SK-N-SH treated with all-trans-retinoic acid at 6 μM for 48 hours (cell line): ENCODE data around the gene PPFIA1.

Experiments used
- ISL1 ChIP-seq: fragments of 250-450 bp; sonication (Bioruptor Pico); IDR thresholded peaks from 2 replicates; pipeline ENCODE4 v2.1.2; 2022; ENCODE audit warnings: mild to moderate bottlenecking, moderate library complexity
- PATZ1 ChIP-seq: fragments of 250-450 bp; sonication (Bioruptor Pico); IDR thresholded peaks from 2 replicates; pipeline ENCODE4 v1.8.0; 2020; ENCODE audit warnings: mild to moderate bottlenecking, moderate library complexity, borderline replicate concordance
- PPARA ChIP-seq: fragments of 250-450 bp; sonication (Bioruptor Pico); IDR thresholded peaks from 2 replicates; pipeline ENCODE4 v1.5.0; 2020; ENCODE audit warnings: mild to moderate bottlenecking, borderline replicate concordance
- RARB ChIP-seq: fragments of 250-450 bp; sonication (Bioruptor Pico); IDR thresholded peaks from 2 replicates; pipeline ENCODE4 v1.8.0; 2021; ENCODE audit warnings: mild to moderate bottlenecking, moderate library complexity
- SNAI2 ChIP-seq: fragments of 250-450 bp; sonication (Bioruptor Pico); IDR thresholded peaks from 2 replicates; pipeline ENCODE4 v1.5.0; 2020; ENCODE audit warnings: mild to moderate bottlenecking, moderate library complexity
- ZC3H10 ChIP-seq: fragments of 250-450 bp; sonication (Bioruptor Pico); IDR thresholded peaks from 2 replicates; pipeline ENCODE4 v1.5.1; 2021; ENCODE audit warnings: mild to moderate bottlenecking, moderate library complexity
- ZFP30 ChIP-seq: fragments of 450-650 bp; formaldehyde crosslinking; IDR thresholded peaks from 2 replicates; pipeline ENCODE4 v1.5.0; 2022; ENCODE audit warnings: mild to moderate bottlenecking, moderate library complexity
- ZNF70 ChIP-seq: fragments of 450-650 bp; formaldehyde crosslinking; IDR thresholded peaks from 2 replicates; pipeline ENCODE4 v1.5.0; 2020; ENCODE audit warnings: mild to moderate bottlenecking, moderate library complexity
- TF ChIP-seq, protein P1 (sequence below): fragments of 250-450 bp; sonication (Bioruptor Pico); IDR thresholded peaks from 2 replicates; pipeline ENCODE4 v1.5.1; 2020; ENCODE audit warnings: low read depth, mild to moderate bottlenecking, moderate library complexity
- TF ChIP-seq, protein P2 (sequence below): fragments of 250-450 bp; sonication (Bioruptor Pico); IDR thresholded peaks from 2 replicates; pipeline ENCODE4 v1.8.0; 2021; ENCODE audit warnings: low read depth, mild to moderate bottlenecking, moderate library complexity, borderline replicate concordance

DNA sequence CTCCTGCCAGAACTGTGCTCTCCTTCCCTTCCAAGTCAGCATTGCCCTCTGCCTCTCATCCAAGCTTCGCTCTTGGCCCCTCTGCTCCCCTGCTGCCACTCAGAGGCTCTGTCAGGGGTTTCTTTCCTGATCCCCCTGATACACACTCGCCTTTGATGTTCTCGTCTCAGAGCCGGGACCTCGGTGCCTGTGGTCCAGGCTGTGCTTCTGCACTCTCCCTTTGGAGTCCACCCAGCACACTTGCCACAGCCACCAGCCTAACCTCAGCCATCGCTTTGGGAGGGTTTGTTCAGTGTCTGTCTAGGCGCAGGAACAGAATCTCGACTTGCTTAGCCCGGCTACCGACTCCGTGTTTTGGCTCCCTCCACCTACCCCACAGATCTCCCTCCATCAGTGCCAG lies 29.1 kb downstream of the PPFIA1 start:
- TF ChIP-seq SNAI2 (CRISPR knock-in tag): no peak
- TF ChIP-seq PATZ1 (CRISPR knock-in tag): no peak
- no peak for TF ChIP-seq ZFP30 (CRISPR knock-in tag)
- TF ChIP-seq PPARA (CRISPR knock-in tag): no peak
- TF ChIP-seq, protein P1, sequence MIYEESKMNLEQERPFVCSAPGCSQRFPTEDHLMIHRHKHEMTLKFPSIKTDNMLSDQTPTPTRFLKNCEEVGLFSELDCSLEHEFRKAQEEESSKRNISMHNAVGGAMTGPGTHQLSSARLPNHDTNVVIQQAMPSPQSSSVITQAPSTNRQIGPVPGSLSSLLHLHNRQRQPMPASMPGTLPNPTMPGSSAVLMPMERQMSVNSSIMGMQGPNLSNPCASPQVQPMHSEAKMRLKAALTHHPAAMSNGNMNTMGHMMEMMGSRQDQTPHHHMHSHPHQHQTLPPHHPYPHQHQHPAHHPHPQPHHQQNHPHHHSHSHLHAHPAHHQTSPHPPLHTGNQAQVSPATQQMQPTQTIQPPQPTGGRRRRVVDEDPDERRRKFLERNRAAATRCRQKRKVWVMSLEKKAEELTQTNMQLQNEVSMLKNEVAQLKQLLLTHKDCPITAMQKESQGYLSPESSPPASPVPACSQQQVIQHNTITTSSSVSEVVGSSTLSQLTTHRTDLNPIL (CRISPR knock-in tag): no peak
- TF ChIP-seq ZNF70 (CRISPR knock-in tag): no peak
- TF ChIP-seq ISL1 (CRISPR knock-in tag): no peak
- TF ChIP-seq, protein P2, sequence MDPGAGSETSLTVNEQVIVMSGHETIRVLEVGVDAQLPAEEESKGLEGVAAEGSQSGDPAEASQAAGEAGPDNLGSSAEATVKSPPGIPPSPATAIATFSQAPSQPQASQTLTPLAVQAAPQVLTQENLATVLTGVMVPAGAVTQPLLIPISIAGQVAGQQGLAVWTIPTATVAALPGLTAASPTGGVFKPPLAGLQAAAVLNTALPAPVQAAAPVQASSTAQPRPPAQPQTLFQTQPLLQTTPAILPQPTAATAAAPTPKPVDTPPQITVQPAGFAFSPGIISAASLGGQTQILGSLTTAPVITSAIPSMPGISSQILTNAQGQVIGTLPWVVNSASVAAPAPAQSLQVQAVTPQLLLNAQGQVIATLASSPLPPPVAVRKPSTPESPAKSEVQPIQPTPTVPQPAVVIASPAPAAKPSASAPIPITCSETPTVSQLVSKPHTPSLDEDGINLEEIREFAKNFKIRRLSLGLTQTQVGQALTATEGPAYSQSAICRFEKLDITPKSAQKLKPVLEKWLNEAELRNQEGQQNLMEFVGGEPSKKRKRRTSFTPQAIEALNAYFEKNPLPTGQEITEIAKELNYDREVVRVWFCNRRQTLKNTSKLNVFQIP: no peak
- TF ChIP-seq RARB: no peak
- no peak for TF ChIP-seq ZC3H10 (CRISPR knock-in tag)
